K562 (cell line): ENCODE data around the gene EXOC3. TPM values are rescaled to one million over a fixed set of nuclear protein-coding genes. Genes with fewer than 3 reads are reported as not detected.

Experiments
- ADNP ChIP-seq: fragments of 200-800 bp; sonication (Bioruptor generic); IDR thresholded peaks from 2 replicates; pipeline ENCODE4 v1.6.1; 2016; ENCODE audit warnings: missing genetic modification characterization, missing compliant biosample characterization
- BCL6 ChIP-seq: fragments of 250-450 bp; sonication (Bioruptor Pico); IDR thresholded peaks from 2 replicates; pipeline ENCODE4 v1.4.0; 2020
- CHCHD3 ChIP-seq: fragments of 250-450 bp; sonication (Bioruptor Pico); IDR thresholded peaks from 2 replicates; pipeline ENCODE4 v2.1.2; 2022; ENCODE audit warnings: mild to moderate bottlenecking
- CREBBP ChIP-seq: IDR thresholded peaks from one replicate; pipeline ENCODE4 v1.6.1; 2012; ENCODE audit warnings: low read depth, mild to moderate bottlenecking, control low read depth, inconsistent platforms, low read length
- ELF1 ChIP-seq: fragments of 200-800 bp; sonication (Bioruptor generic); IDR thresholded peaks from 2 replicates; pipeline ENCODE4 v1.6.1; 2016; ENCODE audit warnings: missing genetic modification characterization, missing compliant biosample characterization
- ELF4 ChIP-seq: fragments of 450-650 bp; formaldehyde crosslinking; IDR thresholded peaks from 2 replicates; pipeline ENCODE4 v1.4.0; 2022; ENCODE audit warnings: missing genetic modification characterization
- FOS ChIP-seq: IDR thresholded peaks from 3 replicates; pipeline ENCODE4 v1.6.1; 2011; ENCODE audit not compliant: insufficient read length; ENCODE audit errors: extremely low read depth
- HLTF ChIP-seq: fragments of 450-650 bp; IDR thresholded peaks from 2 replicates; pipeline ENCODE4 v1.6.1; 2016
- KAT7 ChIP-seq: sonication (generic); formaldehyde crosslinking; IDR thresholded peaks from 2 replicates; pipeline ENCODE4 v1.8.0; 2022; ENCODE audit warnings: missing genetic modification reagents, mild to moderate bottlenecking, borderline replicate concordance
- KAT8 ChIP-seq: fragments of 450-650 bp; IDR thresholded peaks from 2 replicates; pipeline ENCODE4 v1.6.1; 2016; ENCODE audit warnings: low read depth, mild to moderate bottlenecking
- MAX ChIP-seq: sonication (generic); formaldehyde crosslinking; IDR thresholded peaks from 2 replicates; pipeline ENCODE4 v1.9.0; 2022; ENCODE audit warnings: mild to moderate bottlenecking, missing genetic modification reagents
- MITF ChIP-seq: IDR thresholded peaks from 2 replicates; pipeline ENCODE4 v1.6.1; 2014; ENCODE audit warnings: antibody characterized with exemption
- MTA1 ChIP-seq: fragments of 450-650 bp; IDR thresholded peaks from 2 replicates; pipeline ENCODE4 v1.6.1; 2017; ENCODE audit warnings: borderline replicate concordance
- MYNN ChIP-seq, 2 experiments: sonication (generic); formaldehyde crosslinking in 1 of 2; IDR thresholded peaks; 2 replicates each; pipeline versions ENCODE4 v1.5.0 to v1.6.1; 2016 to 2020; ENCODE audit warnings: antibody characterized with exemption in 1 of 2, missing genetic modification reagents in 1 of 2
- PBX2 ChIP-seq, 2 experiments: IDR thresholded peaks in 1 of 2; conservative IDR thresholded peaks in 1 of 2; 2 replicates each; pipeline ENCODE4 v1.6.1; 2016; ENCODE audit warnings: low read depth in 2 of 2, mild to moderate bottlenecking in 1 of 2, missing compliant biosample characterization in 1 of 2, missing genetic modification characterization in 1 of 2, moderate library complexity in 1 of 2
- SETDB1 ChIP-seq: IDR thresholded peaks from one replicate; pipeline ENCODE4 v1.6.1; 2012; ENCODE audit warnings: low read length, control low read depth, inconsistent platforms
- SMARCA4 ChIP-seq: fragments of 450-650 bp; IDR thresholded peaks from 2 replicates; pipeline ENCODE4 v1.6.1; 2016
- USF2 ChIP-seq: sonication (generic); formaldehyde crosslinking; IDR thresholded peaks from 2 replicates; pipeline ENCODE4 v1.5.0; 2020; ENCODE audit warnings: missing genetic modification reagents
- YY1 ChIP-seq, 3 experiments: IDR thresholded peaks; 2 replicates each; pipeline ENCODE4 v1.6.1; 2011; ENCODE audit warnings: low read length in 2 of 3, mild to moderate bottlenecking in 2 of 3, moderate library complexity in 2 of 3, borderline replicate concordance in 1 of 3, control low read depth in 1 of 3, low read depth in 1 of 3; ENCODE audit not compliant: insufficient read depth in 3 of 3, insufficient replicate concordance in 2 of 3, control insufficient read depth in 1 of 3, insufficient read length in 1 of 3; ENCODE audit errors: extremely low read depth in 1 of 3
- ZBTB17 ChIP-seq: fragments of 450-650 bp; formaldehyde crosslinking; IDR thresholded peaks from 2 replicates; pipeline ENCODE4 v1.4.0; 2020; ENCODE audit warnings: mild to moderate bottlenecking
- ZBTB26 ChIP-seq: fragments of 450-650 bp; formaldehyde crosslinking; IDR thresholded peaks from 2 replicates; pipeline ENCODE4 v1.4.0; 2022; ENCODE audit warnings: missing genetic modification characterization
- ZNF311 ChIP-seq: fragments of 250-450 bp; sonication (Bioruptor Pico); IDR thresholded peaks from 2 replicates; pipeline ENCODE4 v1.4.0; 2020; ENCODE audit warnings: mild to moderate bottlenecking, moderate library complexity
- ZNF445 ChIP-seq: fragments of 250-450 bp; sonication (Bioruptor Pico); IDR thresholded peaks from 2 replicates; pipeline ENCODE4 v1.4.0; 2020; ENCODE audit warnings: low read depth, mild to moderate bottlenecking, moderate library complexity
- ZZZ3 ChIP-seq: fragments of 450-650 bp; IDR thresholded peaks from 2 replicates; pipeline ENCODE4 v1.6.1; 2016; ENCODE audit warnings: antibody characterized with exemption, mild to moderate bottlenecking, moderate library complexity
- polyA plus RNA-seq, 8 experiments: library from polyadenylated mRNA; depleted of rRNA in 4 of 8; stranded (reverse) in 5 of 8; unstranded in 3 of 8; fragments of >200 nt; fragmentation: Nextera tagmentation in 2 of 8; fragmentation: Illumina TruSeq in 1 of 8; extraction: Ambion mirVana in 2 of 8; extraction: Trizol in 1 of 8; gene quantifications; 2 replicates each; pipeline versions ENCODE4 v1.2.1 to v1.2.3, GENCODE V29; 2011 to 2014; ENCODE audit warnings: inconsistent platforms in 1 of 8, missing spikeins in 1 of 8
- total RNA-seq, 7 experiments: library from RNA; depleted of rRNA in 6 of 7; stranded (reverse); fragments of >200 nt in 6 of 7; fragmentation: Illumina TruSeq in 2 of 7; extraction: Trizol in 2 of 7; gene quantifications; 2 replicates each; pipeline versions ENCODE4 v1.2.1 to v1.2.3, GENCODE V29; 2011 to 2021; ENCODE audit warnings: low replicate concordance in 1 of 7

The EXOC3 gene
- total and polyA plus RNA-seq, 9 of the 15 experiments (the other 6 are each of a cell fraction or from before 2014, with no cell fraction given), result 1.4 to 41.9 (median 22.4) TPM

GRCh38 chr5:485946-486491 lies 43.0 kb downstream of the EXOC3 start (continued):
- 0 out of 2 replicates have a peak, but pooled peaks have one; percentile 33 for TF ChIP-seq MAX (CRISPR knock-in tag)
- no peak for TF ChIP-seq ZBTB17
- no peak for TF ChIP-seq YY1 (IDR thresholded peaks at IDR 0.05; ENCODE audit: borderline replicate concordance in 1 of 3, control insufficient read depth in 1 of 3, extremely low read depth in 1 of 3, insufficient read depth in 3 of 3, insufficient read length in 1 of 3, insufficient replicate concordance in 2 of 3, low read depth in 1 of 3, low read length in 2 of 3)
- TF ChIP-seq ZNF445, result no peak
- TF ChIP-seq FOS, result no peak
- TF ChIP-seq KAT7 (CRISPR knock-in tag), result no peak
- TF ChIP-seq CHCHD3 (CRISPR knock-in tag), result no peak
- no peak for TF ChIP-seq KAT8
- TF ChIP-seq MTA1, result no peak
- TF ChIP-seq ZBTB26 (CRISPR knock-in tag), result no peak
- TF ChIP-seq ELF1 (tag), result no peak
- TF ChIP-seq ELF4 (CRISPR knock-in tag), result no peak
- TF ChIP-seq USF2, result no peak
- TF ChIP-seq BCL6 (CRISPR knock-in tag), result no peak
- TF ChIP-seq ZZZ3, result no peak
- TF ChIP-seq SMARCA4, result no peak
- TF ChIP-seq MYNN (IDR thresholded peaks at IDR 0.05), result no peak
- no peak for TF ChIP-seq MYNN (CRISPR knock-in tag; IDR thresholded peaks at IDR 0.05)
- no peak for TF ChIP-seq PBX2 (CRISPR knock-in tag; IDR thresholded peaks at IDR 0.05; ENCODE audit: low read depth)
- TF ChIP-seq PBX2 (tag; conservative IDR thresholded peaks at IDR 0.05; ENCODE audit: low read depth), result no peak
- no peak for TF ChIP-seq ZNF311 (CRISPR knock-in tag)
- TF ChIP-seq CREBBP, result no peak
- TF ChIP-seq SETDB1, result no peak
- TF ChIP-seq HLTF, result no peak
- no peak for TF ChIP-seq MITF
- no peak for TF ChIP-seq ADNP (tag)
